NCI-H1694 treated with DMSO at 0.1 percent for 48 hours (cell line): ENCODE data around the gene PPP1R13L.
"Not testable (repeated sequence)": the region's sequence is repeated elsewhere in the genome, so short reads cannot be mapped to it uniquely, and the experiment has no call there.

Experiments used
- DNase-seq: peaks from one replicate; lab custom pipeline; 2025; lab: John Stamatoyannopoulos, UW

PPP1R13L gene

DNA sequence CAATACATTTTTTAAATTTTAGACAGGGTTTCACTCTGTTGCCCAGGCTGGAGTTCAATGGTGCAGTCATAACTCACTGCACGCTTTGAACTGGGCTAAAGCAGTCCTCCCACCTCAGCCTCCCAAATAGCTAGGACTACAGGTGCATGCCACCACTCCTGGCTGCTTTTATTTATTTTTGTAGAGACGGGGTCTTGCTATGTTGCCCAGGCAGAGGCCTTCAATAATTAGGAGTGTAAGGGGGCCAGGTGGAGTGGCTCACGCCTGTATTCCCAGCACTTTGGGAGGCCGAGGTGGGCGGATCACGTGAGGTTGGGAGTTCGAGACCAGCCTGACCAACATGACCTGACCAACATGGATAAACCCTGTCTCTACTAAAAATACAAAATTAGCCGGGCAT lies 27.7 kb upstream of the PPP1R13L start:
- not testable (repeated sequence) for DNase-seq

DNA sequence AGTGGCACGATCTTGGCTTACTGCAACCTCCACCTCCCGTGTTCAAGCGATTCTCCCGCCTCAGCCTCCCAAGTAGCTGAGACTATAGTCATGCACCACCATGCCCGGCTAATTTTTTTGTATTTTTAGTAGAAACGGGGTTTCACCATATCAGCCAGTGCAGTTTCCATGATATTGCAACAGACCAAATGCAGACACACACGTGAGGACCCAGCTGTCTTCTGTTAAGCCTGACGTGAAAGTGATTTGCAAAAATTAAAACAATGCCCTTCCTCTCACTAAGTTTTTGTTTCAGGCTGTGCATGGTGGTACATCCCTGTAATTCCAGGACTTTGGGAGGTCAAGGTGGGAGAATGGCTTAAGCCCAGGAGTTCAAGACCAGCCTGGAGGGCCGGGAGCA lies 26.1 kb upstream of the PPP1R13L start:
- not testable (repeated sequence) for DNase-seq

DNA sequence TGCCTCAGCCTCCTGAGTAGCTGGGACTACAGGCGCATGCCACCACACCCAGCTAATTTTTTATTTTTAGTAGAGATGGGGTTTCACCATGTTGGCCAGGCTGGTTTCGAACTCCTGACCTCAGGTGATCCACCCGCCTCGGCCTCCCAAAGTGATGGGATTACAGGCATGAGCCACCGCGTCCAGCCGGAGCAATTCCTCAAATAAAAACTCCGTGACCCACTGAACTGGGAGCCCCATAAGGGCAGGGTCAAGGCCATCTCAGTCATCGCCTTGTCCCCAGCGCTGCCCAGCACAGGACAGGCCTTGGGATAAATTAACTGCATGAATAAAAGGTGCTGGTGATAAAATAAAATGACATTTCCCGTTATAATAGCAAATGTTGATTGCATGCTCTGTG lies 25.0 kb upstream of the PPP1R13L start:
- DNase-seq: not testable (repeated sequence)

DNA sequence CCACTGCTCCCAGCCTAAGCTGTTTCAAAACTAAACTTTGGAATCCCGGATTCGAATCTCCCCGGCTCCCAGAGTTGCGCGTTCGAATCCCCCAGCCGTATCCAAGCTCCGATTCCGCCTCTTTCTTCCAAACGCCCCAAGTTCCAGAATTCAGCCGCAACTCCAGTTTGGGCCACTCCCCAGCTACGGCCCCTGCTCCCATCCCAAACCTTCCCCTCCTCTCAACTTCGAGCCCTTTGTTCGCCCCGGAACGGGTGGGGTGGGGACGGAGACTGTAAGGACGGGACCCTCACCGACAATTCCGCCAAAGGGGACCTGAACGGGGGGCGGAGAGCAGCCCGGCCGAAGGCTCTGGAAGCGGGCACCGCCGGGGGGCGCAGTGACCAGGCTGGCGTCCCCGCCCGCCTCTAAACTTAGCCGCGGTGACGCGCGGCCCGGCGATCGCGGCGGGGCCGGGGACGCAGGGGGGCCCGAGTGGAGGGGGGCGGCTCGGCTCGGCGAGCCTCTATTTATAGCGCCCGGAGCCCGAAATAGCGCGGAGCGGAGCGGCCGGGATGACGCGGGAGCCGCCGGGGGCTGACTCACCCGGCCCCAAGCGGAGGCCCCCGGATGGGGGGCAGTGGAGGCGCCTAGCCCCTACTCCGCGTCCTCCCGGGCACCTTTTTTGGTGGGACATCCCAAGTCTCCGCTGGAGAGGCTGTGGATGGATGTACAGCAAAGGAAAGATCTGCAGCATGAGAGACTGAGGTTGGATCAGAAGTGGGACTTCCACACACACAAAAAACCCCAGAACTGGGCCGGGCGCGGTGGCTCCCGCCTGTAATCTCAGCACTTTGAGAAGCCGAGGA lies 23.7 kb upstream of the PPP1R13L start:
- no peak for DNase-seq

DNA sequence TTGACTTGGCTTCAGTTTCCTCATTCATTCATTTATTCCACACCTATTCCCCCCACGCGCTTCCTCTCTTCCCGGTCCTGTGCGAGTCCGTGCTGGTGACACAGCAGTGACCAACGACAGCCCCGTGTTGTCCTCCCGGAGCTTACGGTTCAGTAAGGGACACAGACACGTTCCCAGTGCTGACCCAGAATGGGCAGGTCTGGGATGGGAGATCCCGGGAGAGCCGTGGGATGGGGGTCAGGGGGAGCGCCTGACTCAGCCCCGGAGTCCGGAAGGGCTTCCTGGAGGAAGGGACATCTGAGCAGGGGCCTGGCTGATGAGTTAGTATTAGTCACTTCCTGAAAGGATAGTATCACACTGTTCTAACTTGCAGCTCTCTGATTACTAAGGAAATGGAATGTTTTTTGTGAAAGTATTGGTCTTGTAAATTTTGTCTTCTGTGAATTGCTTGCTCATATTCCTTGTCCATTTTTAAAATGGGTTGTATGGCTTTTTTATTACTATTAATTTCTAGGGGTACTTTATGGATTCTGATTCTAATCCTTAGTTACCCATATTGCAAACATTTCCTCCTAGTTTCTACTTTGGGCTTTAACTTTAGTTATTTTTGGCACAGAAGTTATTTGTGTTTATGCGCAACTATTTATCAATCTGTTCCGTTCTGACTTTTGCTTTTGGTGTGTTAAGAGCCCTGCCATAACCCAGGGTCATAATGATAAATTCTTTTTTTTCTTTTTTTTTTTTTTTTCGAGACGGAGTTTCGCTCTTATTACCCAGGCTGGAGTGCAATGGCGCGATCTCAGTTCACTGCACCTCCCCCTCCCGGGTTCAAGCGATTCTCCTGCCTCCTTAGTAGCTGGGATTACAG lies 19.6 kb upstream of the PPP1R13L start:
- peak; percentile 42 for DNase-seq

DNA sequence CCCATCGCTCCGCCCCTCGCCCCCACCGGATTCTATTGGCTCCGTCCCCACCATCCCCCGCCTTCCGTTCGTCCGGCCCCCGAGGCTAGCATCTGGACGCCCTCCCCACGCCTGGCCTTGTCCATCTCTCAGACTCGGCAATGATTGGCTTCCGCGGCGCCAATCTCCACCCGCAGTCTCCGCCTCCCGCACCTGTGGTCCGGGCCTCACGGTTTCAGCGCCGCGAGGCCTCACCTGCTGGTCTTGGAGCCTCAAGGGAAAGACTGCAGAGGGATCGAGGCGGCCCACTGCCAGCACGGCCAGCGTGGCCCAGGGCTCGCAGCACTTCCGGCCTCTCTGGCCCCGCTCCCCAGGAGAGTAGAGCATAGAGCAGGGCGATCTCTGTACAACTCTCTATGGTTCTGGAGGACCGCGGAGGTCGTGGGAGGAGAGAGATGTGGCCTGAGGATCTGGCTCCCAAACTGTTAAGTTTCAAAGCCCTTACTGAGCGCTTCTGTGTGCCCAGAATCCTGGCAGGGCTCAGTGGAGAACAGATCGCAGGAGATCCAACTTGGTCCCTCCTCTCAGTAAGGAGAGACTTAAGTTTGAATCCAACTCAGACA lies 18.8 kb upstream of the PPP1R13L start, which contains the start of gene ERCC1:
Gene ERCC1 (minus strand): TSS at position 329 of the 602 bp plus-strand sequence. CDS start 543 bp downstream, outside the sequence.
- peak; percentile 94 for DNase-seq

DNA sequence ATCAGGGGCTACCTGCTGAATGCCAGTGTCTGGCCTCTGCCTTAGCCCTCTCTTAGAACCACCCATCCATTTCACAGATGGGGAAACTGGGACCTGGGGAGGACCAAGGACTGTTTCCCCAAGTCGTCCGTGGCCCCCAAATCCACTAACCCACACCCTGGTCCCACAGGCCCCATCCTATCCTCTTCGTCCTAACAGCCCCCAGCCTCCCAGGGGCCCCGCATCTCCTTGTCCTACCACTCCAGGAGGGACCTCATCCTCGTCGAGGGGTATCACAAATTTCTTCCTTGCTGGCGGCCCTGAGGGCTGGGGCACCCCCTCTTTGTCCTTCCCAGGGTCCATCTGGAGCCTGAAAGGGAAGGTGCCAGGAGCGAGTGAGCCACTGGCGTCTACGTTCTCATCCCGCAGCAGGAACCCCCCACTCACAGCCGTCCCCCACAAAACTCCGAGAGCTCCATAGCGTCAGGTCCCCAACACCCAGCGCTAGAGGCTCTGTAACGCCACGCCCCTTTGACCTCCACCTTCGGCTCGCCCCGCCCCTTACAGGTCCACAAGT lies 18.2 kb upstream of the PPP1R13L start:
- no peak for DNase-seq

DNA sequence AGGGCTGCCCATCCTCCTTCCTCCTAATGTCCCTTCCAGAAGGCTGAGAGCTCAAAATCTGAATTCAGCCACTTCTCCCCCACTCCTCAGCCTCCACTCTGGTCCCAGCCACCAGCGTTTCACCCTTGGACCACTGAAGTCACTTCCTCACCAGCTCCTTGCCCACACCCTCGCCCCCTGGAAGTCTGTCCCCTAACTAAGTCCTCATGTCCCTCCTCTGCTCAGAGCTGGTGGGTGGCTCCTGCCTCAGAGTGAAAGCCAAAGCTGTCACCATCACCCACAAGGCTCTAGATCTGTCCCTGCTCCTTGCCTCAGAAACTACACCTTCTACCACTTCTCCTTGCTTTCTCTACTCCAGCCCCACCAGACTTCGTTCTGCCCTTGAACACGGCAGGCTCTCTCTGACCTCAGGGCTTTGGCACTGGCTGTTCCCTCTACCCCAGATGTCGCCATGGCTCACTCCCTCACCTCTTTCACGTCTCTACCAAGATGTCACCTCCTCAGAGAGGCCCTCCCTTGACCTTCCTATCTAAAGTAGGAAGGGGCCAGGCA lies 17.2 kb upstream of the PPP1R13L start:
- no peak for DNase-seq

DNA sequence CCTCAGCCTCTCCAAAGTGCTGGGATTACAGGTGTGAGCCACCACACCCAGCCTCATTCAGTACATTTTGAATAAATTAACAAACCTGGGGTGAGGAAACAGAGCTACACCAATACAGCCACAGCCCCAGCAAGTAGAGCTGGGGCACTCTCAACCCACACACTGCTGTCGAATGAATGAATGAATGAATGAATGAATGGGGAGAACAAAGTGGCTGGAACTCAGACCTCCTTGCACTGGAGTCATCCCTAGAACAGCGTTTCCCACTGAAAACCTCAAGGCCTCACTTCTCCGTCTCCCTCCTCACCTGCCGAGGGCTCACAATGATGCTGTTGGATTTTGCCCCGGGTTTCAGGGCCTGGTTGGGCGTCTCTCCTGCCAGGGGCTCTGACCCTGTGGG lies 16.0 kb upstream of the PPP1R13L start:
- no peak for DNase-seq

DNA sequence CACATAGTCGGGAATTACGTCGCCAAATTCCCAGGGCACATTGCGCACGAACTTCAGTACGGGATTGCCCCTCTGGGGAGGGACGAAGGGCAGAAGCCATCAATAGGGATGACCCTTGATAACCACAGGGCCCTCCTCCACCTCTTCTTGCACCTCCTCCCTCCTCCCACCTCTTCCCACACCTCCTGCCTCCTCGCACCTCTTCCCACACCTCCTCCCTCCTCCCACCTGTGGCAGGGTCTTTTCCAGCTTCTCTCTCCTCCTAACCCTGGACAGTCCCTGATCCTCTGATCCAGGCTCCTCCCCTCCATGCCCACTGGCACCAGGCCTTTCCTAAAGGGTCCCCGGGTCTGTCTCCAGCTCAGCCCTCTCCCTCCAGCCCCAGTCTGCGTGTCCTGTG lies 15.5 kb upstream of the PPP1R13L start:
- no peak for DNase-seq

DNA sequence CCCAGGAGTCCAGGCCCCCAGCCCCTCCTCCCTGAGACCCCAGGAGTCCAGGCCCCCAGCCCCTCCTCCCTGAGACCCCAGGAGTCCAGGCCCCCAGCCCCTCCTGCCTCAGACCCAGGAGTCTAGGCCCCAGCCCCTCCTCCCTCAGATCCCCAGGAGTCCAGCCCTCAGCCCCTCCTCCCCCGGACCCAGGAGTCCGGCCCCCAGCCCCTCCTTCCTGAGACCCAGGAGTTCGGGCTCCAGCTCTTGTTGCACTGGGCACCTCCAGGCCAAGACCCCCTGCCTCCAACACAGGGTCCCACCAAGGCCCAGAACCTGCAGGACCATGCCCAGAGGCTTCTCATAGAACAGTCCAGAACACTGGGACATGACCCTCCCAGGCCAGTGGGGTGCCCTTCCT lies 15.0 kb upstream of the PPP1R13L start:
- DNase-seq: no peak

DNA sequence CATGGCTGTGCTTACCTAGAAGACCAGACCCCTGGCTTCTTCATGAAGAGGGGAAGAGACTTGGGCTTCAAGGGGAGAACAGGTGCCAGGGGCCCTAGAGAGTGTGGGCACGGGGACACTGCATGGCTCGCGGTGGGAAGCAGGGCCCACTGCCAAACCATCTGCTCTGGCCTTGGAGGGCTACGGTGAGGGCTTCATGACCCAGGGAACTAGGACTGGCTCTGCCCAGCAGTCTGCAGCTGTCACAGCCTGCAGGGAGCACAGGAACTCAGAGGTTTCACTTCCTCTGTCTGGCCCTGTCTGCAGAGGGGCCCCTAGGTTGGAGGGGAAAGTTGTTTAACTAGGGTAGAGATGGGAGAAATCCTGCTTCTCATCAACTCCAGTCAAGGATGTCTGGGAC lies 14.5 kb upstream of the PPP1R13L start:
- no peak for DNase-seq

DNA sequence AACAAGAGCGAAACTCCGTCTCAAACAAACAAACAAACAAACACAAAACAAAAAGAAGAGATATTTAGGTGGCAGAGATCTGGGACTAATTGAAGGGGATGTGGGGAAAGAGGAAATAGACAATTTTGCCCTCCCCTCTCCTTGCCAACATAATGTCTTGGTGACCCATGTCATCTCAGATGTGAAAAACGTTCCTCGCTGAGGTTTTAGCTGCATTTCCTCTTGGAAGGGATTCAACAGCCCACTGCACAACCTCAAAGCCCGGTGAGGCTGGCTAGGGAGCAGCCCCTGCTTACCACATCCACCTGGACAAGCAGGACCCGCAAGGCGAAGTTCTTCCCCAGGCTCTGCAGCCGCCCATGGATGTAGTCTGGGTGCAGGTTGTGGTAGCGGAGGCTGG lies 13.9 kb upstream of the PPP1R13L start:
- no peak for DNase-seq

DNA sequence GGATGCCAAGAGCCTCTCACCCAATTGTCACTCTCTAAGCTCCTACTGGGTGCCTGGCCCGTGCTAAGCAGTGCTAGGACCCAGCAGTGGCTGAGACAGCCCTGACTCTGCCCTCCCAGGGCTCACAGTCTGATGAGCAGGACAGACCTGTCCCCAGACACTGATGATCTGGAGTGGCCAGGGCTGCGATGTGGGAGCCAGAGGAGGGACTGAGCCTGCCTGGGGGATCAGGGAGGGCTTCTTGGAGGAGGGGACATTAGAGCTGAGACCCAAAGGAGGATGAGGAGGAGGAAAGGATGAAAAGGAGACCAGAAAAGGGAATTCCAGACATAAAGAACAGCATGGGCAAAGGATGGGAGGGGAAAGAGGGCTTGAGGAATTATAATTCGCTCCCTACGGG lies 12.3 kb upstream of the PPP1R13L start:
- DNase-seq: no peak

DNA sequence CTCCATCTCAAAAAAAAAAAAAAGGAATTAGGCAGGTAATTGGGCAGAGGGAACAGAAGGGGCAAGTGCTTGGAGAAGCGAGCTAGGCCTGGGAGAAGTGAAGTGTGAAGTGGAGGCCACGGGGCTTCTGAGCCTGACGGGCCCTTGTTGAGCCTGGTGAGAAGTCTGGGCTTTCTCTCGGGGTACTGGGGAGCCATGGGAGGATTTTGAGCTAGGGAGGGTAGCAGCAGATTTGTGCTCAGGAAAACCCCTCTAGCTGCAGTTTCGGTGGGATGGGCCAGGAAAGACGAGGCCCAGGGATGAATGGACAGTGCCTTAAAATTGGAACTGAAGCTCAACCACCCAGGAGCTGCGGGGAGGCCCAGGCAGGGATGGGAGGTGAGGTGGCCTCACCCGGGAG lies 9.6 kb upstream of the PPP1R13L start:
- DNase-seq: no peak

DNA sequence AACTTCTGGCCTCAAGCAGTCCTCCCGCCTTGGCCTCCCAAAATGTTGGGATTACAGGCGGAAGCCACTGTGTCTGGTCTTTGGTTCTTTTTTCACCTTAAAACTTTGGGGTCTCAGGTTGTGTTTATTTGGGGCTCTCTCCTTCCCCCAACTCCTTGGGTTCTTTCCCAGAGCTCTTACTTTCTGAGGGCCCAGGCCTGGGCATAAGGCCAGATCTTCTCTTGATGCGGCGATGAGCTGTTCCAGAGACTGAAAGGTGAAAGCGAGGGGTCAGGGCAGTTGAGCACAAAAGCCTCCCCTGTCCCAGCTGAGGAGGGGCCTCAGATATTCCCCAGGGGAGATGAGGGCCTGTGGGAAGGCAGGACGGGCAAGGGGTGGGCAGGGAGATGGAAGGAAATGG lies 8.6 kb upstream of the PPP1R13L start:
- DNase-seq: no peak

DNA sequence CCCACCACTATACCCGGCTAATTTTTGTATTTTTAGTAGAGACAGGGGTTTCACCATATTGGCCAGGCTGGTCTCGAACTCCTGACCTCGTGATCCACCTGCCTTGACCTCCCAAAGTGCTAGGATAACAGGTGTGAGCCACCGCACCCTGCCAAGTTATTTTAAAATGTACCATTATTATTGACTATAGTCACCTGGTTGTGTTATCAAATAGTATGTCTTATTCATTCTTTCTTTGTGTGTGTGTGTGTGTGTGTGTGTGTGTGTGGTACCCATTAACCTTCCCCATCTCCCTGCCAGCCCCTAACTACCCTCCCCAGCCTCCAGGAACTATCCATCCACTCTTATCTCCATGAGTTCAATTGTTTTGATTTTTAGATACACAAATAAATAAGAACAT lies 5.5 kb upstream of the PPP1R13L start:
- DNase-seq: not testable (repeated sequence)

DNA sequence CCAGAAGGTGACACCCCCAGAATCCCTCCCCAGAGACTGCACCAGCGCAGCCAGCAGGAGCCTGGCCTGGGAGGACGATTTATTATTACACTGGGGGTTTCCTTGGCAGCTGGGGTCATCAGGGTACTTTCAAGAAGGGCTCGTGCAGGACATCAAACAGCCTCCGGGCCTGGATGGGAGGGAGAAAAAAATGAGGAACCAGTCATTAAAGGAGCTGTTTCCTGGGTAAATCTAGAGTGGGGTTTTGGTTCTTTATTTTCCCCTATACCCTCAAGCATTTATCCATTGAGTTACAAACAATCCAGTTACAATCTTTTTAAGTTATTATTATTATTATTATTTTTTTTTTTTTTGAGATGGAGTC lies 4.7 kb upstream of the PPP1R13L start:
- DNase-seq: no peak

DNA sequence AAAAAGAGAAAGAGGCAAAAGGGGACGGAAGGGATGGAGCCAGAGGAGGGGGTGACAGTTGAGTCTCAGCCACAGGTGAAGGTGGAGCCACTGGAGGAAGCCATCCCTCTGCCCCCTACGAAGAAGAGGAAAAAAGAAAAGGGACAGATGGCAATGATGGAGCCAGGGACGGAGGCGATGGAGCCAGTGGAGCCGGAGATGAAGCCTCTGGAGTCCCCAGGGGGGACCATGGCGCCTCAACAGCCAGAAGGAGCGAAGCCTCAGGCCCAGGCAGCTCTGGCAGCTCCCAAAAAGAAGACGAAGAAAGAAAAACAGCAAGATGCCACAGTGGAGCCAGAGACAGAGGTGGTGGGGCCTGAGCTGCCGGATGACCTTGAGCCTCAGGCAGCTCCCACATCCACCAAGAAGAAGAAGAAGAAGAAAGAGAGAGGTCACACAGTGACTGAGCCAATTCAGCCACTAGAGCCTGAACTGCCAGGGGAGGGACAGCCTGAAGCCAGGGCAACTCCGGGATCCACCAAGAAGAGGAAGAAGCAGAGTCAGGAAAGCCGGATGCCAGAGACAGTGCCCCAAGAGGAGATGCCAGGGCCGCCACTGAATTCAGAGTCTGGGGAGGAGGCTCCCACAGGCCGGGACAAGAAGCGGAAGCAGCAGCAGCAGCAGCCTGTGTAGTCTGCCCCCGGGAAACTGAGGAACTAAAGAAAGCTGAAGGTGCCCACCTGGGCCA lies 4.1 kb upstream of the PPP1R13L start:
- DNase-seq: no peak

DNA sequence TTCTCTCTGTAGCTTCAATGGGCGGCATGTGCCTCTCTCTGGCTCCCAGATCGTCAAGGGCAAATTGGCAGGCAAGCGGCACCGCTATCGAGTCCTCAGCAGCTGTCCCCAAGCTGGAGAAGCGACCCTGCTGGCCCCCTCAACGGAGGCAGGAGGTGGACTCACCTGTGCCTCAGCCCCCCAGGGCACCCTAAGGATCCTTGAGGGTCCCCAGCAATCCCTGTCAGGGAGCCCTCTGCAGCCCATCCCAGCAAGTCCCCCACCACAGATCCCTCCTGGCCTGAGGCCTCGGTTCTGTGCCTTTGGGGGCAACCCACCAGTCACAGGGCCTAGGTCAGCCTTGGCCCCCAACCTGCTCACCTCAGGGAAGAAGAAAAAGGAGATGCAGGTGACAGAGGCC lies 3.3 kb upstream of the PPP1R13L start:
- DNase-seq: no peak

DNA sequence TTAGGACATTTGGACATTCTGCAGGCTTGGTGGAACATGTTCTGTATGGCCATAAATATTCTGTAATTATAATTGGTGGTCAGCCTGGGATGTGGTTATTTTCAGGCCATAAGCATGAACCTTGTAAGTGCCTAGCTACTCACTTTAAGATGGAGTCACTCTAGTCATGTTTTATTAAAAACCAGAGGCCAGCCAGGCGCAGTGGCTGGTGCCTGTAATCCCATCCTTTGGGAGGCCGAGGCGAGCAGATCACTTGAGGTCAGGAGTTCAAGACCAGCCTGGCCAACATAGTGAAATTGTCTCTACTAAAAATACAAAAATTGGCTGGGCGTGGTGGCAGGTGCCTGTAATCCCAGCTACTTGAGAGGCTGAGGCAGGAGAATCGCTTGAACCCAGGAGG lies 2.7 kb upstream of the PPP1R13L start:
- not testable (repeated sequence) for DNase-seq

DNA sequence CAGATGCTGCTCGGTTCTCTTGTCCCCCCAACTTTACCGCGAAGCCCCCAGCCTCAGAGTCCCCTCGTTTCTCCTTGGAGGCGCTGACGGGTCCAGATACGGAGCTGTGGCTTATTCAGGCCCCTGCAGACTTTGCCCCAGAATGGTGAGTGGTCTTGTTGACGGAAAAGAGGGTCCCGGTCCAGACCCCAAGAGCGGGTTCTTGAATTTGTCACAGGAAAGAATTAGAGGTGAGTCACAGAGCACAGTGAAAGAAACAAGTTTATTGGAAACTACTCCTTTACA lies 2.2 kb upstream of the PPP1R13L start:
- no peak for DNase-seq
